ENCODE measurements around the gene C6orf136.

The C6orf136 gene

DNA sequence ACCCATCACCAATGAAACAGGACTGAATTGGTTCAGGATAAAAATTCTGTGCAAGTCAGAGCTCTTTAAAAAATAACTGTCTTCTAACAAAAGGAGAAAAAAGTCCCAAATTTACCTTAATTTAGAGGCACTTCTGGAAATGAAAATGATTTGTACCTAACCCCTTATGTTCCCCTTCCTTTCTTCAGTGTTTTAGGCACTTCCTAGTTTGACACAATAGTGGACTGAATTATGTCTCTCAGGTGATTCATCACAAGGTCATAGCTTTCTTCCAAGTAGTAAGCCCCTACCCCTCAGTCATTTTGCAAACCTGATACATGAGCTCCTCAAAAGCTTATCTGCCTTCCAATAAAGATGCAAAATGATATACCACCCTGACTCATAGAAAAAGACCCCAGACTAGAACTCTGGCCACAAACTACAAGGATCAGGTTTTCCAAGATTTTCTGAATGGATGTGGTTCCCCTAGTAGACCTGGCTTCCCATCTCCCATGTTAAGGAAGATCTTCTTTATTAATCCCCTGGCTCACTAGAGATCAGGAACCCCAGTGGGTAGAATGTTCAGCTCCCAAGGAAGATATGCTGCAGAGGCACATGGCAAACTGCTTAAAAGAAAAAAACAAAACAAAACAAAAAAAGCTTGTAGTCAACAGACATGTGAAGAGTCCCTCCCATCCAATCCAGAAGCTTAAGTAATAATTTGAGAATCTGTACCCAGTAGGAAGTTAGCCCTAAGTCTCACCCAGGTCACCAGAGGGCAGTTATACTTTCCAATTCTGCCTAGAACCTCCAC lies 33.5 kb upstream of the C6orf136 start:
- no peaks in the 10 kb centered on the region for H3K27me3 Mint-ChIP-seq
- H3K4me3 Mint-ChIP-seq: peak overlapping the region; percentile 91 to 93
- peaks cover 89% of the 10 kb centered on the region for H3K4me1 Mint-ChIP-seq
- H3K27ac Mint-ChIP-seq: peak overlapping the region; percentile 89 to 100
- ATAC-seq: no peak
- no peaks in the 10 kb centered on the region for H3K9me3 Mint-ChIP-seq
- no peak for DNase-seq

DNA sequence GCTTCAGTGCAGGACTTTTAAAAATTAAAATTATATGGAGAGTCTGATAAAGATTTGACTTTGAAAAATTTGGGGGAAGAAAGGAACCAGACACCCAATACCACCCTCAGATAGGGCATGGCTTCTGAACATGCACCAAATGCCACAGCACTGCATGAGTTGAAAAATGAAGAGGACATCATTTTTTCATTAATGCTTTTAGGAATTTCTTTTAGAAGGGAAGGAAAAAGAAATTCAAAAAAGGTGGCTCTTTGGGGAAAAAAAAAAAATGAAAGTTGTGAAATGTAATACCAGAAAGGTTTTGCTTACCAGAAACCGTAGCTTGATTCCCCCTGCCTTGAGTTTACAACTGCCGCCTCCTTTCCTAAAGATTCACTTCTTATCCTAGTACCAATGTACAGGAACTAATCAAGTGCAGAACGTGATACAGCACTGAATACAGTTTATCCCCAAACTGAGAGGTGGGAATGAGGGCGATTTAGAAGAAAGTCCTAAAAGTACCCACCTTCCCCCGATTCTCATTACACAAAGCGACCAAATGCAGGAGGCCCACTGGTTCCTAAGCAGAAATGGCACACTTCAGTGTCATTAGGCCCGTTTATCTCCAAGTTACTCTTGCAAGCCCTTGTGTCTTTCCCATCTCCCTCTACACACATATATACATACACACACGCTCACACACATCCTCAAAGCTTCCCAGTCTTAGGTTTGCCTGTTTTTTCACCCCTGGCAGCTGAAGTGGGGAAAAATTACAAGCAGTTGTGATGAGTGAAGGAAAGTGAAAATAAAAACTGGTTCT lies 32.7 kb upstream of the C6orf136 start:
- Mint-ChIP-seq H3K4me3 (peak overlapping the region; percentile 91 to 93), H3K27me3 (no peaks in the 10 kb centered on the region), H3K27ac (peak overlapping the region; percentile 100), H3K4me1 (peaks cover 89% of the 10 kb centered on the region), H3K9me3 (no peaks in the 10 kb centered on the region)
- ATAC-seq (no peak), DNase-seq (no peak)

DNA sequence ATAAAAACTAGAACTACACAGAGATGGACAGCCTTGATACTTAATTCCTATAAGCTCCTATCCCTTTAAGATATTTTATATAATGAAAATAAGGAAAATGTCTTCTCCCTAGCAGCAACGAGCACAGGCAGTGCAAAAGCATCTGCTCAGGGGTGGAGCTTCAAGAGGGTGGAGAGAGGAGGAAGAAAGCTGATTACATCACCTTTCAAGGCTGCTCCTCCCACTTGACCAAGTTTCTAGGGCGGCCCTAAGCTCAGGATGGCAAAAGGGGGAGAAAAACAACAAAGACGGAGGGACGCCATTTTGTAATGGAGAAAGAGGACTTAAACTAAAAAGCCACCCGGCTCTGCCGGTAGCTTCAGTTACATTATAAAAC lies 32.1 kb upstream of the C6orf136 start:
- Mint-ChIP-seq H3K27ac (peak overlapping the region; percentile 100), H3K4me1 (peaks cover 89% of the 10 kb centered on the region), H3K27me3 (no peaks in the 10 kb centered on the region), H3K9me3 (no peaks in the 10 kb centered on the region), H3K4me3 (peak overlapping the region; percentile 91 to 93)
- DNase-seq (peak; percentile 85 to 90), ATAC-seq (peak; percentile 74)

DNA sequence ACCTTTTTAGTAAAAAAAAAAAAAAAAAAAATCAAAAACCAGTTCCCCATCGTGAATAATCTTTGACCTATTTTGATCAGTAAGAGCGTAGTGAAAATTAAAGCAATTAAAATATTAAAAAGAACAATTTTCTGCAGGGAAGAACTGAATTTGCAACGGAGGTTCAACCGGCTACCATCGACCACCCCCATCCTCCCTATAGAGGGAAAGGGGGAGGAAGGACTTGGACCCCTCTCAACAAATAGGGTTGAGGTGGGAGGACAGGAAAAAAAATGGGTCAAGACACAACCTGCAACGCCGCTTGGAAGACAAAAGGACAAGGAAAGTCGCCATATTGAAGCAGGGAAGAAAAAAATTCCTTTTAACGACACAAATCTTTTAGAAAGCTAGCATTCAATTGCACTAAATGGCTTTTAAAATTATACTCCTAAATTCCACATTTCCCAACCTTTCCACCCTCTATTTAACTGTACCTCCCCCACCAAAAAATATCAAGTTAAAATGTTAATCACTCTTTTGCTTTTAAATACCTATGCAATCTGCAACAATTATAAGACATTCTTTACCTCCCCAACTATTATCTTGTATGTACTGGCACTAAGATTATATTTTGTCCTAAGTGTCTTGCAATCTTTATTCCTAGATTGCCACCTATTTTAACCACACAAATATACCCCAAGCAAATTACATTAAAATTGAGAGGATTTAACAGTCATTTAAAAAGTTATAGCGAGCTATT lies 31.5 kb upstream of the C6orf136 start:
- Mint-ChIP-seq H3K27me3 (no peaks in the 10 kb centered on the region), H3K4me1 (peaks cover 84% of the 10 kb centered on the region), H3K27ac (peak overlapping the region; percentile 100), H3K9me3 (no peaks in the 10 kb centered on the region), H3K4me3 (peak overlapping the region; percentile 91 to 93)
- no peak for ATAC-seq
- peak; percentile 53 to 67 for DNase-seq

DNA sequence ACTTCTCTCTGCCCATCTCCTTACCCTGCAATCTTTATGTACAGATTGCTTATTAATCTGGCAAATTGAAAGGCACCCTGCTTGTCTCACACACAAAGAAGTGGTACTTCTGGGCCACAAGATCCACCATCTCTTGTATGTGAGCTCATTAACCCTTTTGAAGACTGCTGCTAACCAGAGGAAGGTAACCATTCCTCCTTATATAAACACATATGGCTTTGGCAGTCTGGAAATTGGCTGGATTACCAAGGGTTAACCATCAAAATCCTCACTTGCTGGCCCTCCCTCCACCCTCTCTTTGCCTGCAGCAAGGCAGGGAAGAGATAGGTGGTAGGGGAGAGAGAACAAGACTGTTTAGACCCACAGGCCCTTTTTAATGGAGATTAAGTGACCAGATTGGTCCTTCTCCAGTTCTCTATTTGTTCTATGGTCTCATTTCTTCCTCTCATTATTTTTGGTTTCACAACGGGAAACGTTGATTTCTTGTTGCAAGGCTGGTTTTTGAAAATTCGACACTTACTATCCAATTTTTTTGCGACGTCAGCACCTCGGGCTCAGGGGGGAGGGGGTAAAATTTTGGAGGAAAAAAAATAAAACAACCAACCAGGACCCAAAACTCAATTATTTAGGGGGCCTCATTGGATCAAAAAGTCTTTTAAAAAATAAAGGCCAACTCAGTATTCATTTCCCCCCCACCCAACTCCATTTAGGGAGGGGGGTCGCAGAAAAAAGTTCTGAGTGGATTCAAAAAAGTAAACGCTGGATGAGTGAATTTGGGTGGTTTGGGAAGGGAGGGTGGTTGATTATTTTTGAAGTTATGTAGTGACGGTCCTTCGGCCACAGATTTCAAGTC lies 30.7 kb upstream of the C6orf136 start:
- no peak for ATAC-seq
- Mint-ChIP-seq H3K4me1 (peaks cover 76% of the 10 kb centered on the region), H3K4me3 (peak overlapping the region; percentile 91 to 93)

DNA sequence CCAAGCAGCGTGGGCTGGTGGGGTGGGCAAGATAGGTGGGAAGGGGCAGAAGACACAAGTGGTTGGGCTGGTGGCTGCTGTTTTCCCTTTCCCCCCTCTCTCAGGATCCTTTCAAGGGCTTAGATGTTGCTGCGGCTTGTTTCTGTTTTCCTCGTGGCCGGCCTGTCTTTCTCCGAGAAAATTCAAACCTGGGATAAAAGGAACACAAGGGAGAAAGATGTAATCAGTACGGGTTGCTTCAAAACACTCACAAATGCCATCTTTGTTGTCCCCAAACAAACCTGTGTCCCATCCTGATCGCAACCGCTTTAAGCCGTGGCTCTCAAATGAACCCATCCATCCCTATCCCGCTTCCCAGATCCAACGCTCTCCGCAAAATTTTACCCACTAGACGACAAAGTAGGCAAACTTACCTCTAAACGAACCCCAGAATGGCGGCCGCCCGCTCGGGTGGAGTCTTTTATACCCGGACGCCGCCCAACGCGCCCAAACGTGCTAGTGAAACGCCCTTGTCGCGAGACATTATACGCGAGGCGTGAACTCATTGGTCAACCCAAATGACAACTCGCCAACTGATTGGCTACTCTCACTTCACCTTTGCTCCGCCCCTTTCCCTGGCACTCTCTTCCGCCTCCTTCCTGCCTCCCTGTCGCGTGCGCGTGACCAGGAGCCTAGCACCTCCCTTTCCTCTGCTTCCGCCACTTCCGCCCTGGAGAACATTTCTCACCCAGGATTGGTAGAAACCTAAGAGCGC lies 29.9 kb upstream of the C6orf136 start, which contains the start of gene PPP1R10:
Gene PPP1R10, minus strand, starts transcription at position 433 of the 754 bp plus-strand sequence. CDS start 7,299 bp downstream, outside the sequence.
- DNase-seq (peak; percentile 99 to 100), ATAC-seq (peak; percentile 84)
- H3K27ac Mint-ChIP-seq: peak within 1 kb of the TSS; percentile 100
- no peaks in the 10 kb centered on the region for H3K27me3 Mint-ChIP-seq
- peak within 1 kb of the TSS; percentile 91 to 93 for H3K4me3 Mint-ChIP-seq
- H3K4me1 Mint-ChIP-seq: peaks cover 74% of the 10 kb centered on the region
- H3K9me3 Mint-ChIP-seq: no peaks in the 10 kb centered on the region

More for the DNA sequence above, 30.7 kb upstream of the C6orf136 start:
- peak; percentile 44 to 68 for DNase-seq
- Mint-ChIP-seq H3K27ac (peak overlapping the region; percentile 100), H3K9me3 (no peaks in the 10 kb centered on the region), H3K27me3 (no peaks in the 10 kb centered on the region)

DNA sequence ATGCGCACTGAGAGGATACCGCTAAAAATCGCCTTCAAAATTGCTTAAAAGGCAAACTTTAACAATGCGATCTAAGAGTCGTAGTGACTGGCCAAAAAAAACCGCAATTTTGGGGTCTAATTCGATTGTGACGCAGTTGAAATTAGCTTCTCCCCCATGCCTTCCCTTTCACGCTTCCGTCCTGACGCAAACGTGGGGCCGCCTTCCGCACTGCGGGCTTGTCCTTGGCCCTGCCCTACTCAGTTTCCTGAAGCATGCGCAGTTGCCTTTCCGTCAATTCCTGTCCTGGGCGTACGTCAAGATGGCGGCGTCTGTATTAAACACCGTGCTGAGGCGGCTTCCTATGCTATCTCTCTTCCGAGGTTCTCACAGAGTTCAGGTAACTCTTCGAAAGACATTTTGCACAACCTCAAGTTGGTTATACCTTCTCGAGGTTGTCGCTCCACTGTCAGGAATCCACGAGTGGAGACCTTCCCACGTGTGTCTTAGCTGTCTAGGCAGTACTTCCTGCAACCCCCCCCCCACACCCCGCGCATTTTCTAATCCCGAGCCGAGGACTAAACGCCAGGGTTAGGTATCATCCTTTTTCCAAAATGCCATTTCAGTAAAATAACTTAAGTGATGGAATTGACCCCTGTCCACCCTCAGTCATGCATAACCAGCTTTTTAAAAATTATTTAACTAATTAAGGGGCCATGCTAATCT lies 29.2 kb upstream of the C6orf136 start, which contains the start of gene MRPS18B:
Gene MRPS18B, plus strand, starts transcription at position 276 of the 705 bp plus-strand sequence. Its CDS starts 26 bp downstream, at position 302.
- ATAC-seq: peak; percentile 89
- Mint-ChIP-seq H3K27ac (peak within 1 kb of the TSS; percentile 100), H3K4me3 (peak within 1 kb of the TSS; percentile 91 to 93), H3K9me3 (no peaks in the 10 kb centered on the region), H3K4me1 (peaks cover 71% of the 10 kb centered on the region), H3K27me3 (no peaks in the 10 kb centered on the region)
- DNase-seq: peak; percentile 96 to 98

DNA sequence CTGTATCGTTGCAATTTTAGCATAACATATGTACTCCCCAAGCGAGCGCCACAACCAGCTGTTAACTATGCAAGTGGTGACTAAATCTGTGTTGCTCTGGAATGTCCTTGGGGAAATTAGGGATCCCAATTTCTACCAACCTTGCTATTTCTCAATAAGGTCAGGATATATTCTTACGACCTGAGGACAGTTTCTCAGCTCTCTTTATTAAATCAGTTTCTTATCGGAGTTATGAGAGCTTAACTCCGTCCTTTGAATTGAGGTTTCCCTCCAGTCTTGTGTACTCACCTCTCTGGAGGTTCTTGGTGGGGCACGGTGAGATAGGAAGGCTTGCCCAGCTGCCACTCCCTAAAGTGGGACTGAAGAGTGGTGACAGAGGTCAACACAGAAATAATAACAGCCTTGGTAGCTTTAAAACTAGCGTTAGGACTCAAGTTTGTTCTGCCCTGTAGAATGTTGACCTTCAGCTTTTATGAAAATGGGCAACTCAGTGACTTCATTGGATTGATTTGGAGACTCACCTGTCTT lies 28.6 kb upstream of the C6orf136 start:
- H3K4me3 Mint-ChIP-seq: peak overlapping the region; percentile 91 to 93
- DNase-seq: no peak
- ATAC-seq: no peak
- H3K27ac Mint-ChIP-seq: peak overlapping the region; percentile 100
- H3K27me3 Mint-ChIP-seq: no peaks in the 10 kb centered on the region
- H3K4me1 Mint-ChIP-seq: peaks cover 67% of the 10 kb centered on the region
- no peaks in the 10 kb centered on the region for H3K9me3 Mint-ChIP-seq

DNA sequence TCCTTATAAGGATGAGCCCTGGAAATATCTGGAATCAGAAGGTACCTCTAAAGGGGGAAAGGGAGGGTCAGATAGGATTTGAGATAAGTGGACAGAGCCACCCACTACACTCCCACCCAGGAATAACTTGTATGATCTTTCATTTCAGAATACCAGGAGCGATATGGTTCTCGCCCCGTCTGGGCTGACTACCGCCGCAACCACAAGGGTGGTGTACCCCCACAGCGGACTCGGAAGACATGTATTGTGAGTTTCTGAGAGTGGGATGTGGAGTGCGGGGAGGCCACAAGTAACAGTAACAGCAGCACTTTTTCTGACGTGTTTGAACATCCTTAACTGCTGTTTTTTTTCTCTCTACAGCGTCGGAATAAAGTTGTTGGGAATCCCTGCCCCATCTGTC lies 27.4 kb upstream of the C6orf136 start:
- DNase-seq (no peak), ATAC-seq (no peak)
- Mint-ChIP-seq H3K27ac (peak overlapping the region in 1 of 2 donors; percentile 42), H3K9me3 (no peaks in the 10 kb centered on the region), H3K4me1 (peaks cover 55% of the 10 kb centered on the region), H3K27me3 (no peaks in the 10 kb centered on the region), H3K4me3 (peak overlapping the region; percentile 91 to 93)

DNA sequence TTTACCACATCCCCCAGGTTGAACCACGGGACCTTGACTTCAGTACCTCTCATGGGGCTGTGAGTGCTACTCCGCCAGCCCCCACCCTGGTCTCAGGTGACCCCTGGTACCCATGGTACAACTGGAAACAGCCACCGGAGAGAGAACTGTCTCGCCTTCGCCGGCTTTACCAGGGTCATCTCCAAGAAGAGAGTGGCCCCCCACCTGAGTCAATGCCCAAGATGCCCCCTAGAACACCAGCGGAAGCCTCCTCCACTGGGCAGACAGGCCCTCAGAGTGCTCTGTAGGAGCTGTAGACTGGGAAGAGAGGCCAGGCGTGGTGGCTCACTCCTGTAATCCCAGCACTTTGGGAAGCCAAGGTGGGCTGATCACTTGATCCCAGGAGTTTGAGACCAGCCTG lies 21.4 kb upstream of the C6orf136 start:
- DNase-seq: no peak
- peak overlapping the region in 1 of 2 donors; percentile 28 for H3K27ac Mint-ChIP-seq
- no peaks in the 10 kb centered on the region for H3K9me3 Mint-ChIP-seq
- ATAC-seq: no peak
- H3K27me3 Mint-ChIP-seq: no peaks in the 10 kb centered on the region
- H3K4me1 Mint-ChIP-seq: peaks cover 45% of the 10 kb centered on the region
- no peak overlapping the region for H3K4me3 Mint-ChIP-seq

DNA sequence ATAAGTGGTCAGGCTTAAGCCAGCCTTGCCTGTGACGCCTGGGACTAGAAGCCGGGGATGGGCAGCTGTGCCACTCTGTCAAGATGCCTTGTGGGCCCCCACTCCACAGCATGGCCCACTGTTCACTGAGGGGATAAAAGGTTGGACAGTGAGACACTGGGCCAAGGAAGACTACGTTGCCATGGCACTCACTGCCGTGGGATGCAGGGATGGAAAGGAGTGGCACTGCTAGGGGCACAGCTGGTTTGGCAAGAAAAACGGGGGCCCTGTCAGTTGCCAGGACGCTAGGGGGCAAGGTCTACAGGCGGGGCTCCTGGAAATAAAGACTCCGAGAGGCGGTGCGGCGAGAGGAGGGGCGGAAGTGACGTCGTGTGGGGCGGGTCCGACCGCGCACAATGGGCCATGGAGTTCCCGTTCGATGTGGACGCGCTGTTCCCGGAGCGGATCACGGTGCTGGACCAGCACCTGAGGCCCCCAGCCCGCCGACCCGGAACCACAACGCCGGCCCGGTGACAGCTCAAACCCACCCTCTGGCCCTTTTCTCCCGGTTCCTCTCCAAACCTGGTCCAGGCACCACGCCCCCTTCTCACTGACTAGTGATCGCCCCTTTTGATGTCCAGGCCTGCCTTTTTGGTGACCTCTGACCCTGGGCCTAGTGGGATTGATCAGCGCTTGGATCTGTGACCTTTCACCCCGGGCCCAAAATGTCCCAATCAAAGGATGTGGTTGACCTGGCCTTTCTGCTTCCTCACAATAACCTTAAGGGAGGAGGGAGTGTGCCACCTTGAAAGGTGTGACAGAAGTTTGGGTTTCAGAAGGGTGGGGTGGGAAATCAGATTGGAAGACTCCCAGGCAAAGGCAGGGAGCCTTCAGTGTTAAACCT lies 20.2 kb upstream of the C6orf136 start, which contains the start of gene ATAT1:
Gene ATAT1, plus strand, starts transcription at position 391 of the 883 bp plus-strand sequence.
- ATAC-seq (peak; percentile 98), DNase-seq (peak; percentile 80 to 83)
- H3K9me3 Mint-ChIP-seq: no peaks in the 10 kb centered on the region
- peak within 1 kb of the TSS; percentile 97 to 98 for H3K27ac Mint-ChIP-seq
- no peaks in the 10 kb centered on the region for H3K27me3 Mint-ChIP-seq
- peak within 1 kb of the TSS; percentile 95 to 96 for H3K4me3 Mint-ChIP-seq
- peaks cover 40% of the 10 kb centered on the region for H3K4me1 Mint-ChIP-seq

DNA sequence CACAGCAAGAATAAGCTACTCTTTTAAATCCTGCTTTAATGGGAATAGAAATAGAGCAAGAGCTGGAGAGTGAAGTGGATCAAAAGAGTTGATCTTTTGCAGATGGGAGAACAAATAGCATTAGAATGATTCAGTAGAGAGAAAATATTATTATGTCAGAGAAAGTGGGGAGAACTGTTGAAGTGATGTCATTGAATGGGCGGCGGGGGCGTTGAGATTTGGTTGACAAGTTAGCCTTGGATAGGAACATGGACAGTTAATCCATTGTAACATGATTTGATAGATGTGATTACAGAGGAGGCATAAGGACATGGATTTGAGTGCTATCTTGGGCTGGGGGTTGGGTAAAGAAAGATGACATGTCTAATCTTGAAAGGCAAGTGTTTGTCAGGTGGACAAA lies 11.1 kb upstream of the C6orf136 start:
- Mint-ChIP-seq H3K9me3 (no peaks in the 10 kb centered on the region), H3K27ac (peak overlapping the region in 1 of 2 donors; percentile 17), H3K4me3 (no peak overlapping the region), H3K4me1 (peaks cover 7% of the 10 kb centered on the region), H3K27me3 (no peaks in the 10 kb centered on the region)
- ATAC-seq (no peak), DNase-seq (no peak)
